Epithelial cell of esophagus (primary cell): ENCODE data around the gene MRPL10.

Experiments used
- DNase-seq: peaks from one replicate; pipeline ENCODE4 v3.0.0; 2010; ENCODE audit warnings: low read depth
- H3K4me3 ChIP-seq: 2 replicates; pipeline ENCODE4 v1.5.1; 2011; ENCODE audit warnings: mild to moderate bottlenecking, low read length, control low read depth
- TF ChIP-seq, protein P1 (sequence below): IDR thresholded peaks from 2 replicates; pipeline ENCODE4 v1.5.1; 2011; ENCODE audit warnings: low read depth, mild to moderate bottlenecking, low read length, control low read depth, inconsistent platforms; ENCODE audit not compliant: insufficient read depth; ENCODE audit errors: missing control alignments

Gene MRPL10

DNA sequence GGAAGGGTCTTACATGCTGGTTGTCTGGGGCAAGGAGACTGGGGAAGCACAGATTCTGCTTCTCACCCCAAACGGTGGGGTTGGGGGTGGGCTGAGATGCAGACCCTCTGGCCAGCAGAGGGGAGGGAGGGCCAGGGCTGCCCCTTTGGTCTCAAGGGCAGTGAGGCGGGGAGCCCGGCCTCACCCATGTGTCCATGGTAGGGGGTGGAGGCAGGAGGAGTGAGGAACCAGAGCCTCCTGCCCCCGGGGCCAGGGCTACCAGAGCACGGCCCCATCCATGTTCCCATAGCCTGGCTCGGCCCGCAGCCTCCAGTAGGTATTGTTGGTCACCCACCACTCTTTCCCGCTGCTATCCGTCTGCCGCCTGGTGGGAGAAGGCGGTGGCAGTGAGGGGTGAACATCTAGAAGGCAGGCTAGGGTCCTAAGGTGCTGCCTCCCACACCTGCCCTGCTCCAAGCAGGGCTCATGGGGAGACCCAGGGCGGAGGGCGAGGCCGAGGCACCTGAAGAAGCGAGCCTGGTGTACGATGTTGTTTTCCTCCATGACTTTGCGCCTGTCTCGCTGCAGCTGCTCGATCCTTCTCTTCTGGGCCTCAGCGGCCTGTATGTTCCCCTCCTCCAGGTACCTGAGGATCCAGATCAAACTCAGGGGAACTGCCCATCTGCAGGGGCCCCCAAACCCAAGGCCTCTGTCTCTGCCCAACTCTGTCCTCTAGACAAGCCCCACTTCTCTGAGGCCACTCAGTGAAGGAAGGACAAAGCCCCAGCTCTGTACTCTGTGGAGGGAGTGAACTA is 23.1 kb downstream of the MRPL10 start:
- TF ChIP-seq, protein P1, sequence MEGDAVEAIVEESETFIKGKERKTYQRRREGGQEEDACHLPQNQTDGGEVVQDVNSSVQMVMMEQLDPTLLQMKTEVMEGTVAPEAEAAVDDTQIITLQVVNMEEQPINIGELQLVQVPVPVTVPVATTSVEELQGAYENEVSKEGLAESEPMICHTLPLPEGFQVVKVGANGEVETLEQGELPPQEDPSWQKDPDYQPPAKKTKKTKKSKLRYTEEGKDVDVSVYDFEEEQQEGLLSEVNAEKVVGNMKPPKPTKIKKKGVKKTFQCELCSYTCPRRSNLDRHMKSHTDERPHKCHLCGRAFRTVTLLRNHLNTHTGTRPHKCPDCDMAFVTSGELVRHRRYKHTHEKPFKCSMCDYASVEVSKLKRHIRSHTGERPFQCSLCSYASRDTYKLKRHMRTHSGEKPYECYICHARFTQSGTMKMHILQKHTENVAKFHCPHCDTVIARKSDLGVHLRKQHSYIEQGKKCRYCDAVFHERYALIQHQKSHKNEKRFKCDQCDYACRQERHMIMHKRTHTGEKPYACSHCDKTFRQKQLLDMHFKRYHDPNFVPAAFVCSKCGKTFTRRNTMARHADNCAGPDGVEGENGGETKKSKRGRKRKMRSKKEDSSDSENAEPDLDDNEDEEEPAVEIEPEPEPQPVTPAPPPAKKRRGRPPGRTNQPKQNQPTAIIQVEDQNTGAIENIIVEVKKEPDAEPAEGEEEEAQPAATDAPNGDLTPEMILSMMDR, result no peak
- DNase-seq, result no peak
- H3K4me3 ChIP-seq, result no peak overlapping the region

GRCh38 chr17:47807421-47807820 is 23.9 kb downstream of the MRPL10 start:
- H3K4me3 ChIP-seq, result no peak overlapping the region
- DNase-seq, result no peak
- TF ChIP-seq, protein P1, result no peak

DNA sequence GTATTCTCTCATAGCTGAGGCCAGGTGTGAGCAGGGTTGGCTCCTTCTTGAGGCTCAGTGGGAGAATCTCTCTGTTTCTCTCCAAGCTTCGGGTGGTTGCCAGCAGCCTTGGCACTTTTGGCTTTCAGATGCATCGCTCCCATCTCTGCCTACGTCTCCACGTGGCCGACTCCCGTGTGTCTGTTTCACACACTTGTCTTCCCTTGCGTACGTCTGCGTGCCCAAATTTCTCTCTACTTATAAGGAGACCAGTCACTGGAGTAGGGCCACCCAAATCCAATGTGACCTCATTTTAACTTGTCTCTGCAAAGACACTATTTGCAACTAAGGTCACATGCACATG is 24.5 kb downstream of the MRPL10 start:
- TF ChIP-seq, protein P1, result no peak
- no peak overlapping the region for H3K4me3 ChIP-seq
- no peak for DNase-seq

DNA sequence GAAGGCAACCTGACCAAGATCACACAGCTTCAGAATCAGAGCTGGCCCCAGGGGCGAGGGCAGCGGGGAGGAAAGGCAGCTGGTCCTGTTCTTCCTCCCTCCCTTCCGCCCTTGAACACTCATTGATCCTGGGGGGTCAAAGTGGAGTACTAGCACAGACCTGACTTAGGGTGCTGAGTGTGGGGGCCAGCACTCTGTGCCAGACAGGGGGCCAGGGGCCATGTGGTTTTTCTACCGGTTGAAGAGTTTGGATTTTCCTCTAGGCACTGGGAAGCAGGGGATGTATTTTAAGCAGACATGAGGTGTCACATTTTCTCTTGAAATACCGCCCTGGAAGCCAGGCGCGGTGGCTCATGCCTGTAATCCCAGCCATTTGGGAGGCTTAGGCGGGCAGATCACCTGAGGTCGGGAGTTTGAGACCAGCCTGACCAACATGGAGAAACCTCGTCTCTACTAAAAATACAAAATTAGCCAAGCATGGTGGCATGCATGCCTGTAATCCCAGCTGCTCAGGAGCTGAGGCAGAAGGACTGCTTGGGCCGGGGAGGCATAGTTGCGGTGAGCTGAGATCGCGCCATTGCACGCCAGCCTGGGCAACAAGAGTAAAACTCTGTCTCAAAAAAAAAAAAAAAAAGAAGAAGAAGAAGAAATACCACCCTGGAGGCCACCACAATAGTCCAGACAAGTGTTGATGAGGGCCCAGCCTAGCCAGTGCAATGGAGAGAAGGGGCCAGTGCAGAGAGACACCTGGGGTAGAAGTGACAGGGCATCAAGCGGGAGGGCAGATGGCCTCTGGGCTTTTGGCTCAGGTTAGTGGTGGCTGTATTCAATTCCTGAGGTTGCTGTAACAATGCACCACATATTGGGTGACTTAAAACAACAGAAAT is 25.1 kb downstream of the MRPL10 start:
- TF ChIP-seq, protein P1, result no peak
- no peak overlapping the region for H3K4me3 ChIP-seq
- no peak for DNase-seq

DNA sequence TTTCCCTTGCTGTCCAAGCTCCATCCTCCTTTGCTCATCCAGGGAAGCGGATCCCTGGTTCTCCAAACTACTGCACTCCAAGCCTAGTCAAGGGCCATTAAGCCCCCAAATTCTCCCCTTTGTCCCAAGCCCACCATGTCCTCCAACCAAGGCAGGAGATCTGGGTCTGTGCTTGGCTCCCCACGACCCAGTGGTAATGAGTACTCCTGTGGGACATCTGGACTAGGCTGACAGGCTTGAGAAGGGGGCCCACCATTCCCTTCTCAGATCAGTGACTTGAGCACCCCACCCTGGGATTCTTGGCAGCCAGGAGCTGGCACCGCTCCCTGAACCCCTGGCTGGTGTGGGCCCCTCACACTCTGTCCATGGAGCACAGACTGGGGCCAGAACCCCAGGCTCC is 26.9 kb downstream of the MRPL10 start:
- TF ChIP-seq, protein P1, result no peak
- no peak overlapping the region for H3K4me3 ChIP-seq

DNA sequence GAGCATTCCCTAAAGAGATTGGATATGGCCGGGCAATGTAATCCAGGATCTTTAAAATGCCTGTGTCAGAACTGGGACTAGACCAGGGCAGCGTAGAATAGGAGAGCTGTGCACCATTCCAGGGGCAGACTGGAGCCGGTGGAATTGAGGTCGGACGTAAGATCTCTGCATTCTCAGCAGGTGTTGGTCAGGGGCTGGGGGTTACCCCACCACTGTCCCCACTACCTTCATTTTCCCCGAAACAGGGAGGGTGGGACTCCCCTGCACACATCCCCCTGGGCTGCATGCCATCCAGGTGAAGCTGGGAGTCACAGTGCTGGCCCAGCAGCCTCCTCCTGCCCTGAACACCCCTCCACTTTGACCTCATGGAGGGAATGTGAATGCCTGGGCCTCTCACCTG is 27.6 kb downstream of the MRPL10 start:
- no peak overlapping the region for H3K4me3 ChIP-seq
- TF ChIP-seq, protein P1, result no peak
- no peak for DNase-seq

More for the DNA sequence above, 26.9 kb downstream of the MRPL10 start:
- DNase-seq, result no peak
